Renal pelvis (tissue), 12 donors: Measurements from ENCODE around the gene CLEC6A. TPM values are rescaled to one million over a fixed set of nuclear protein-coding genes. Genes with fewer than 3 reads are reported as not detected.
"Not testable (repeated sequence)": the region's sequence is repeated elsewhere in the genome, so short reads cannot be mapped to it uniquely, and the experiment has no call there.

Experiments
- DNase-seq: peaks from one replicate; pipeline ENCODE4 v3.0.0-alpha.2; 2013
- long read RNA-seq, 16 experiments: transcript quantifications; one replicate each; lab custom pipeline, GENCODE V29; 2026
- polyA plus RNA-seq, 3 donors: library from polyadenylated mRNA; unstranded; fragments of 120-200 nt; gene quantifications; one replicate each; pipeline ENCODE4 v1.2.1, GENCODE V29; 2013; ENCODE audit not compliant: insufficient read length in 3 of 3

Gene CLEC6A
- under 1 TPM; 0.07 to 0.18 (median 0.10) TPM for polyA plus RNA-seq
- long read RNA-seq, donor 1: 0 reads
- long read RNA-seq, donor 2: 0 reads
- long read RNA-seq, donor 3: 0 reads
- long read RNA-seq, donor 4: 0 reads
- long read RNA-seq, donor 5: 0 reads
- long read RNA-seq, donor 6: 0 reads
- long read RNA-seq, donor 7: 0 reads
- long read RNA-seq, donor 8: 0 reads
- long read RNA-seq, donor 9: 0 reads
- long read RNA-seq, donor 10: 0 reads
- long read RNA-seq, donor 11: 0 reads
- long read RNA-seq, donor 12: 0 reads
- long read RNA-seq, donor 13: 0 reads
- long read RNA-seq, donor 14: 0 reads
- long read RNA-seq, donor 15: 0 reads
- long read RNA-seq, donor 16: 0 reads

GRCh38 chr12:8455727-8456360, at the start of gene CLEC6A:
CLEC6A (plus strand) TSS chr12:8455962; CDS start chr12:8456112, 150 bp downstream.
- DNase-seq: no peak

- DNase-seq: not testable (repeated sequence)
Measured at GRCh38 chr12:8419576-8419975, 36.2 kb upstream of the CLEC6A start.

DNA sequence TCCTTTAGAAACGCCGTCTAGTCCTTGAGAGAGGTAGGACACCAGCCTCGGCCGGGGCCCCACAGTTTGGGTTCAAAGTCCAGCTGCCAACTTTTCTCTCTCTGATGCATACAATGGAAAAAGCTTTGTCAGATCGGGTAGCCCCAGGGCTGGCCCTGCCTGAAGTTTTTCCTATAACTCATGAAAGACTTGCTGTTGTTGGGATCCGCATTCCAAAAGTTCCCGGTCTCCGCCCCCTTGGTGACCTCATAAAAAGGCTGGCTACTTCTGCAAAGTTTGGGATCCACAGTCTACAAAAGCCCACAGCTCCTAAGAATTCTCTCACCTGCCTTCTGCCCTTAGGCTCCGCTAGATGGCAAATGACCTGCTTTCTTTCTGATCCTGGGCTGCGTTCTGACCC, 35.3 kb upstream of the CLEC6A start:
- no peak for DNase-seq

GRCh38 chr12:8444536-8445278, 11.1 kb upstream of the CLEC6A start:
- not testable (repeated sequence) for DNase-seq

DNA sequence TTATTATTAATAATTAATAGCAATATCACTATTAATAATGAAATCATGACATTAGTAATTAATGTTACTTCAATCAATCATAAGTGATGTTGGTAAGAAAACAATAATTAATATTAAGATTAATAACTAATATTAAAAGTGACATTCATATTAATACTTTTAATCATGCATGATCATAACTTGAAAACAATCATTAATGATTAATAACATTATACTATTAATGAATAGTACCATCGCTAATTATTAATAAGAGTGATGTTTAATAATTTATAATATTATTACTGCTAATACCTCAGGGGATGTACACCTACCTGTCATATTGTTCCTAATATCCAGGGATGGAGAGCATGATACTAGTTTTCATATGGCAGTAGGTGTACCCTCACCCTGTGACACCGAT, 10.0 kb upstream of the CLEC6A start:
- DNase-seq: no peak

GRCh38 chr12:8446642-8447547, 8.9 kb upstream of the CLEC6A start:
- no peak for DNase-seq

DNA sequence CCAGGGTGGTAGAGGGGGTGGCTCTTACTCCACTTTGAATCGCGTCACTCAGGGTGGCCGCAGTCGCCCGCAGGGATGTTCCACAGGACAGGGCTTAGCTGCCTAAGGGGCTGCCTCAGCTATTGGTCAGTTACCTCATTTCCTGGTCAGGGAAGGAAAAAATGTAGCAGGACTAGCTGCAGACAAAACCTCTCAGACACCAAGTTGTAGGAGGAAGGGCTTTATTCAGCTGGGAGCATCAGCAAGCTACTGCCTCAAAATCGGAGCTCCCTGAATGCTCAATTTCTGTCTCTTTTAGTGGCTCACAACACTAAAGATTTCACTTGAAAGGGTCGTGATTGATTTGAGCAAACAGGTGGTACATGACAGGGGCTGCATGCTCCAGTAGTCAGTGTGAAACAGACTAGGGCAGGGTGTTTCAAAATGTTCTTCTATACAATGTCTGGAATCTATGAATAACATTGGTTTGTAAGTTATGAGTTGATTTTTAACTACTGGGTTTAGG, 6.4 kb upstream of the CLEC6A start:
- no peak for DNase-seq

GRCh38 chr12:8452036-8452435, 3.7 kb upstream of the CLEC6A start:
- DNase-seq: no peak

- DNase-seq: no peak
Measured at GRCh38 chr12:8453021-8453513, 2.7 kb upstream of the CLEC6A start.

GRCh38 chr12:8453796-8454195, 2.0 kb upstream of the CLEC6A start:
- DNase-seq: no peak

- no peak for DNase-seq
Measured at GRCh38 chr12:8455271-8455670, 491 bp upstream of the CLEC6A start.

- DNase-seq: no peak
Measured at GRCh38 chr12:8461426-8461825, 5.7 kb downstream of the CLEC6A start.

GRCh38 chr12:8465301-8465996, 9.7 kb downstream of the CLEC6A start:
- no peak for DNase-seq

DNA sequence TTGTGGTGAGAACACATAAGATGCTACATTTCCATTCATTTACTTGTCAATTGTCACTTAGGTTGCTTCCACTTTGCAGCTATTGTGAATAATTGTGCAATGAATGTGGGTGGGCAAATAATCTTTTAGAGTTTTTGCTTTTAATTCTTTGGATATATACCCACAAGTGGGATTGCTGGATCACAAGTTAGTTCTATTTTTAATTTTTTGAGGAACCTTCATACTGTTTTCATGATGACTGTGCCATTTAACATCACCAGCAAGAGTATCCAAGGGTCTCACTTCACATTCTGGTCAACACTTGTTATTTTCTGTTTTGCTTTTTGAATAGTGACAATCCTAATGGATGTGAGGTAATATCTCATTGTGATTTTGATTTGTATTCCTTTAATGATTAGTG, 10.5 kb downstream of the CLEC6A start:
- no peak for DNase-seq

DNA sequence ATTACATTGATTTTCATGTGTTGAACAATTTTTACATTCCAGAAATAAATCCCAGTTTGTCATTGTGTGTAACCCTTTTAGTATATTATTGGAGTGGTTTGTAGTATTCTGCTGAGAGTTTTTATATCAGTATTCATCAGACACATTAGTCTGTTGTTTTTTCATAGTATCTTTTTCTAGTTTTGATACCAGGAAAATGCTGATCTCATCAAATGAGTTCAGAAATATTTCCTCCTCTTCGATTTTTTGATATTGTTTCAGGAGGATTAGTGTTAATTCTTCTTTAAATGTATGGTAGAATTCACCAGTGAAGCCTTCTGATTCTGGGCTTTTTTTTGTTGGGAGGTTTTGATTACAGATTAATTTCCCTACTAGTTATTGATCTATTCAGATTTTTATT, 15.3 kb downstream of the CLEC6A start:
- no peak for DNase-seq

DNA sequence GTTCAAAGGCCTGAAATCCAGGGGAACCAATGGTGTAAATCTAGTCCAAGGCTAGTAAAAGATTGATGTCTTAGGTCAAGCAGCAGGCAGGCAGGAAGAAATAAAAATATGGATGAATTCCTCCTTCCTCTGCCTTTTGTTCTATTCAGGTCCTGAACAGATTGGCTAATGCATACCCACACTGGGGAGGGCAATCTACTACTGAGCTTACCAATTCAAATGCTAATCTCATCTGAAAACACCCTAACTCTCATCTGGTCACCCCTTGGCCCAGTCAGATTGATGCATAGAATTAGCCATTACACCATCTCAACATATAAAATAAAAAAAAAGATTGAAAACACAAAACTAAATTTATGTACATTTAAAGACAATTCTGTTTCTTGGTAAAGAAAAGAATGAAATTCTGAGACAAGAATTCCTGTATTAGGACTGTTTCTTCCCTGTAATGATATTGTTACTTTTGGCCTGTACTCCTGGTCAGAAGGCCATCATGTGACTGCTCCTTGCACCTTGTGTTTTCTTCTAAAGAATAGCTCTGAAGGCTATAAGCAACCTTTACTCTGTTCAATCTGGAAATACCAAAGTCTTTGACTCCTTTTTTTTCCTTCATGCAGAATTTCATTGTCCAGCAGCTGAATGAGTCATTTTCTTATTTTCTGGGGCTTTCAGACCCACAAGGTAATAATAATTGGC, 19.9 kb downstream of the CLEC6A start:
- DNase-seq: no peak

DNA sequence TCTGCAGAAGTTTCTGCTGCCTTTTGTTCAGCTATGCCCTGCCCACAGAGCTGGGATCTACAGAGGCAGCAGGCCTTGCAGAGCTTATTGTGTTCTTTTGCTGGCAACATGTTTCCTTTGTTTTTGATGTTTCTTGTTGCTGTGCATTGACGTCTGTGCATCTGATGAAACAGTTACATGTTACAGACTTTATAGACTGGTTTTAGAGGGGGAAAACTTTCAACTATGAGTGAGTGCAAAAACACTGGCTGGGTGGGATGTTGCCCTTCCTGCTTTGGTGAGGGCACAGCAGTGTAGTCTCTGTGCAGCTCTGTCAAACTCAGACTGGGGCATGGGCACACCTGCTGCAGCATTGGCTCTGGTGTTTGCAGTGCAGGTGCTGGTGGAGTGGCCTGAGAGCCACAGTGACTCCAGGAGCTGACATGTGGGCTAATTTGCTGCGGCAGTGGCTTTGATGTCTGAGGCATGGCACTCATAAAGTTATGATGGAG, 26.9 kb downstream of the CLEC6A start:
- no peak for DNase-seq

- no peak for DNase-seq
Measured at GRCh38 chr12:8483079-8483478, 27.3 kb downstream of the CLEC6A start.

DNA sequence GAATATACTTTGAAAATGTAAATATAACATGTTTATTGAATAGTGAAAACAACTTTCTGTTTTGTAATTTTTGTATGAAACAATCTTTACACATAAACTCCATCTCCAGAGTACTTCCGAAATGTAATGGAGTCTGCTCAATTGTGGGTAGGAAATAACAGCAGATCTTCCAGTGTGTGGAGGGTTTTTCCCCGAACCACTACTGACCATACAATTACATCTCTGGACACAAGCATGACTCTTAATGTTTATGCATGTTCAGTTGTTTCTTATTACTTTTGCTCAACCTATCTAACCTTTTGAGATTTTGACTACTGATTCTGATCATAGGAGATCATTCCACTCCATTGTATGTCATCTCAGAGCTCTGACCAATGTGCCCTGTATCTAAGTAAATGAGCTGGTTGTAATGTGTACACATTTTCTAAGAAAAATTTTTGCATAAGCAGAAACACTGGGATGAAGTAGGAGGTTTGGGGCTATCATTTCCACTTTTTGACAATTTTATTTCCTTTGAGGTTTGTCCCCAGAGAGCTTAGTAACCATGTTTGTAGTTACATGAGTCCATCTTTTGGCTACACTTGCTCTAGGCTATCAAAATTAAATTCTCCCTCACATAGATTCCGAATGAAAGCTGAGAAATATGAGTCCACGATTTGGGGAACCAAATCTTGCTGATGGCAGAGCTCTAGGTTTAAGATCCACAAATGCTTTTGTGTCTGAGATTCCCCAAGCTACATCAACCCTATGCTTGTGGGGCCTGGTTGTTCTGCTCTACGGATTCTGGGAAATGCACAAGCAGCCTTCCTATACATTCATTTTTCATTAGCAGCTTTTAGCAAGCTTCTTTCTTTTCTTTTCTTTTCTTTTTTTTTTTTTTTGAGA, 36.1 kb downstream of the CLEC6A start:
- DNase-seq: no peak
